Rectal smooth muscle tissue (tissue), 1 donor: ENCODE data around the gene OR5L2.
"Not testable (repeated sequence)": the region's sequence is repeated elsewhere in the genome, so short reads cannot be mapped to it uniquely, and the experiment has no call there.

Experiments used
- H3K27ac ChIP-seq: one replicate; pipeline ENCODE4 v1.7.0; 2013; ENCODE audit warnings: low read depth, low read length, inconsistent platforms
- H3K27me3 ChIP-seq: one replicate; pipeline ENCODE4 v1.7.0; 2013; ENCODE audit warnings: low read length; ENCODE audit not compliant: control insufficient read depth, insufficient read depth
- H3K36me3 ChIP-seq: one replicate; pipeline ENCODE4 v1.7.0; 2013; ENCODE audit warnings: low read length; ENCODE audit not compliant: control insufficient read depth, insufficient read depth
- H3K4me1 ChIP-seq: one replicate; pipeline ENCODE4 v1.7.0; 2013; ENCODE audit warnings: low read length; ENCODE audit not compliant: control insufficient read depth, insufficient read depth
- H3K4me3 ChIP-seq: one replicate; pipeline ENCODE4 v1.7.0; 2013; ENCODE audit warnings: low read length
- H3K9ac ChIP-seq: one replicate; pipeline ENCODE4 v1.7.0; 2013; ENCODE audit warnings: low read length

The OR5L2 gene

GRCh38 chr11:55826919-55827318 is at the start of gene OR5L2:
Gene OR5L2, plus strand, starts transcription at chr11:55827219. Its CDS starts 0 bp downstream, at chr11:55827219.
- Histone ChIP-seq H3K9ac (no peak within 1 kb of the TSS), H3K4me1 (no peaks in the 10 kb centered on the region), H3K36me3 (no peaks in the 10 kb centered on the region), H3K4me3 (no peak within 1 kb of the TSS), H3K27ac (no peak within 1 kb of the TSS), H3K27me3 (no peaks in the 10 kb centered on the region)

- H3K4me1 ChIP-seq = no peaks in the 10 kb centered on the region
- no peak overlapping the region for H3K9ac ChIP-seq
- H3K36me3 ChIP-seq = no peaks in the 10 kb centered on the region
- no peaks in the 10 kb centered on the region for H3K27me3 ChIP-seq
- no peak overlapping the region for H3K27ac ChIP-seq
- H3K4me3 ChIP-seq = no peak overlapping the region
Measured at GRCh38 chr11:55791606-55792005, 35.4 kb upstream of the OR5L2 start.

DNA sequence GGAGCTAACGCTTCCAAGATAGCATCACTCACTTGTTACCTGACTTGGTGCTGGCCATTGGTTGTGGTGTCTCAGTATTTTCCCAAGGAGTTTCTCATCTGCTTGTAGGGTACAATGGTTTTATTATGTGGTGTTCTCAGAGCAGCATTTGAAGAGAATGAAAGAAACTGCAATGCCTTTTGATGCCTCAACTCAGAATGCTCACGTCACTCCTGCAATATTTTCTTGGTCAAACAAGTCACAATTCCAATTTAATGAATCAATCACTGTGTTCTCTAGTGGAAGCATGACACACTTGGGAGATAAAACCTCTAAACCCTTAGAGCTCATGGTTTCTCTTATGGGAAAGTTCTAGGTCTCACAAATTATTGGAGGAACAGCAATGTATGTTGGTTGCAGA is 33.7 kb upstream of the OR5L2 start:
- H3K36me3 ChIP-seq = no peaks in the 10 kb centered on the region
- no peaks in the 10 kb centered on the region for H3K4me1 ChIP-seq
- no peaks in the 10 kb centered on the region for H3K27me3 ChIP-seq
- H3K9ac ChIP-seq = no peak overlapping the region
- H3K4me3 ChIP-seq = no peak overlapping the region
- H3K27ac ChIP-seq = no peak overlapping the region

GRCh38 chr11:55795256-55795655 is 31.8 kb upstream of the OR5L2 start, which contains the start of gene OR5D14:
Gene OR5D14, plus strand, starts transcription at chr11:55795556. Its CDS starts 0 bp downstream, at chr11:55795556.
- no peak within 1 kb of the TSS for H3K27ac ChIP-seq

DNA sequence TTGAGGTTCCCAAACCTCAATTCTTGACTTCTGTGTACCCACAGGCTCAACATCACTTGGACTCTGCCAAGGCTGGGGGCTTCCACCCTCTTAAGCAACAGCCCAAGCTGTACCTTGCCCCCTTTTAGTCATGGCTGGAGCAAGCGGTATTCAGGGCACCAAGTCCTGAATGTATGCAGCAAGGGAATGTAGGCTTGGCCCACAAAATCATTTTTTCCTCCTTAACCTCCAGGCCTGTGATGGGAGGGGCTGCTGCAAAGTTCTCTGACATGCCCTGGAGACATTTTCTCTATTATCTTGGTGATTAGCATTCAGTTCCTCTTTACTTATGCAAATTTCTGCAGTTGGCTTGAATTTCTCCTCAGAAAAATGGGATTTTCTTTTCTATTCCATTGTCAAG is 20.8 kb upstream of the OR5L2 start:
- Histone ChIP-seq H3K27me3 (no peaks in the 10 kb centered on the region), H3K27ac (no peak overlapping the region), H3K4me3 (no peak overlapping the region), H3K9ac (no peak overlapping the region), H3K36me3 (no peaks in the 10 kb centered on the region), H3K4me1 (no peaks in the 10 kb centered on the region)

More at GRCh38 chr11:55795256-55795655, 31.8 kb upstream of the OR5L2 start, which contains the start of gene OR5D14:
- H3K27me3 ChIP-seq = no peaks in the 10 kb centered on the region
- H3K36me3 ChIP-seq = no peaks in the 10 kb centered on the region
- H3K4me1 ChIP-seq = no peaks in the 10 kb centered on the region
- no peak within 1 kb of the TSS for H3K9ac ChIP-seq
- no peak within 1 kb of the TSS for H3K4me3 ChIP-seq

GRCh38 chr11:55811067-55811466 is 16.0 kb upstream of the OR5L2 start, which contains the start of gene OR5L1:
Gene OR5L1, plus strand, starts transcription at chr11:55811367. Its CDS starts 100 bp downstream, at chr11:55811467.
- Histone ChIP-seq H3K27me3 (no peaks in the 10 kb centered on the region), H3K4me3 (no peak within 1 kb of the TSS), H3K27ac (no peak within 1 kb of the TSS), H3K36me3 (no peaks in the 10 kb centered on the region), H3K4me1 (no peaks in the 10 kb centered on the region), H3K9ac (no peak within 1 kb of the TSS)

- no peaks in the 10 kb centered on the region for H3K27me3 ChIP-seq
- H3K4me3 ChIP-seq = no peak within 1 kb of the TSS
- H3K27ac ChIP-seq = no peak within 1 kb of the TSS
Measured at GRCh38 chr11:55819330-55819729, 7.7 kb upstream of the OR5L2 start, which contains the start of gene OR5D18. Gene OR5D18, plus strand, starts transcription at chr11:55819630. Its CDS starts 0 bp downstream, at chr11:55819630.

DNA sequence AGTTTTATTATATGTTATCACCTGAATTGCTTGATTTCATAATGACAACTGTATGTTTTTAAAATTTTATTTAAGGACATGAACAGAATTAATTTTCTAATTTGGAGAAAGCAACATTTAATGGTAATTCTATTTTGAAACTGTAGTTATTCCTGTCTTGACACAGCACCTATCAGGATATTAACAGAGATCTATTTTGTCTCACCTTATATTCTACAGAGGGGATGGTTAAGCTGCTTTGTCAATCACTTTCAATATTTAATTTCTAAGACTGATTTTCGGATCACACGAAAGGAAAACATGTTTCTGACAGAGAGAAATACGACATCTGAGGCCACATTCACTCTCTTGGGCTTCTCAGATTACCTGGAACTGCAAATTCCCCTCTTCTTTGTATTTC is 11.4 kb downstream of the OR5L2 start, which contains the start of gene OR5D16:
Gene OR5D16 (plus strand): TSS at position 301 of the 400 bp plus-strand sequence. CDS start 0 bp downstream, at position 301.
- Histone ChIP-seq H3K27me3 (no peaks in the 10 kb centered on the region), H3K4me3 (no peak within 1 kb of the TSS), H3K36me3 (no peaks in the 10 kb centered on the region), H3K27ac (no peak within 1 kb of the TSS), H3K4me1 (no peaks in the 10 kb centered on the region), H3K9ac (no peak within 1 kb of the TSS)

More at GRCh38 chr11:55819330-55819729, 7.7 kb upstream of the OR5L2 start, which contains the start of gene OR5D18:
- no peaks in the 10 kb centered on the region for H3K36me3 ChIP-seq
- no peaks in the 10 kb centered on the region for H3K4me1 ChIP-seq
- no peak within 1 kb of the TSS for H3K9ac ChIP-seq

DNA sequence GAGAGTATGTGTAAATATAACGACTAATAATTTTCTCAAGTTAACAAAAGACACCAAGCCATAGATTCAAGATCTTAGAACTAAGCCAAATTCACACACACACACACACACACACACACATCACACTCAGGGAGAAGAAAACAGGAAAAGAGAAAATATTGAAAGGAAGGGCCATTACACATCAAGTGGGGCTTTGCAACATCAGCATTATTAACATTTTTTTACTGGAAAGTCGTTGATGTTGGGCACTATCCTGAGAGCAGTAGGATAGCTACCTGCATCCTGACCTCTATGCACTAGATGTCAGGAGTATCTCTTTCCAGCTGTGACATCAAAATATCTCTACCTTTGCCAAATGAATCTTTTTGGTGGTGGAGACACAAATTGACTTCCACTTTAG is 20.4 kb downstream of the OR5L2 start:
- H3K27ac ChIP-seq = no peak overlapping the region
- no peaks in the 10 kb centered on the region for H3K4me1 ChIP-seq
- H3K9ac ChIP-seq = no peak overlapping the region
- no peaks in the 10 kb centered on the region for H3K36me3 ChIP-seq
- no peaks in the 10 kb centered on the region for H3K27me3 ChIP-seq
- H3K4me3 ChIP-seq = no peak overlapping the region

- Histone ChIP-seq H3K4me3 (no peak overlapping the region), H3K36me3 (no peaks in the 10 kb centered on the region), H3K4me1 (no peaks in the 10 kb centered on the region), H3K27me3 (no peaks in the 10 kb centered on the region), H3K9ac (no peak overlapping the region), H3K27ac (no peak overlapping the region)
Measured at GRCh38 chr11:55849037-55849436, 22.0 kb downstream of the OR5L2 start.

GRCh38 chr11:55852141-55852540 is 25.1 kb downstream of the OR5L2 start:
- H3K4me1 ChIP-seq = no peaks in the 10 kb centered on the region
- H3K27me3 ChIP-seq = no peaks in the 10 kb centered on the region
- no peak overlapping the region for H3K27ac ChIP-seq
- no peaks in the 10 kb centered on the region for H3K36me3 ChIP-seq
- H3K4me3 ChIP-seq = no peak overlapping the region
- H3K9ac ChIP-seq = no peak overlapping the region

DNA sequence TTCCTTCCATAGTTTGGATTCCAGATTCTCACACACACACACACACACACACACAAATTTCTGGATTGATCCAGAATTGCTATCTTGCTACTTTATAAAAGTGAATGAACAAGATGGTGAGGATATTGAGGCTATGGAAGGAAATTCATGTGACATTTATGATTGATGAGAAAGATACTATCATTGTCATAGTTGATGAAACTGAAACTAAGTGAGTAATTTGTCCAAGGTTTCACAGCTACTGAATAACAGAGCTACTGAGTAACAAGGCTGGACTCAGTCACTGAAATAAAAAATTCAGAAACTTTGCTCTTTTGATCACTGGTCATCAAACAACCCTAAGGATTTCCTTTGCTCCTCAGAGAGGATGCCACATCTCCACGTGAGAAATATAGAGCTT is 27.7 kb downstream of the OR5L2 start:
- Histone ChIP-seq H3K27ac (no peak overlapping the region), H3K4me1 (no peaks in the 10 kb centered on the region), H3K9ac (no peak overlapping the region), H3K36me3 (no peaks in the 10 kb centered on the region), H3K27me3 (no peaks in the 10 kb centered on the region), H3K4me3 (no peak overlapping the region)

- not testable (repeated sequence) for H3K4me1 ChIP-seq, H3K4me3 ChIP-seq, H3K27me3 ChIP-seq, H3K27ac ChIP-seq, H3K9ac ChIP-seq, H3K36me3 ChIP-seq
Measured at GRCh38 chr11:55867354-55867753, 40.3 kb downstream of the OR5L2 start.
